NCI-H226 (cell line): ENCODE data around the gene ABHD2.
"Not testable (repeated sequence)": the region's sequence is repeated elsewhere in the genome, so short reads cannot be mapped to it uniquely, and the experiment has no call there.

Experiments used
- DNase-seq: peaks from one replicate; pipeline ENCODE4 v3.0.0-alpha.2; 2015

The ABHD2 gene

GRCh38 chr15:89141159-89141558 is 52.9 kb downstream of the ABHD2 start:
- not testable (repeated sequence) for DNase-seq

GRCh38 chr15:89141885-89142284 is 53.6 kb downstream of the ABHD2 start:
- DNase-seq, result no peak

GRCh38 chr15:89142423-89142822 is 54.2 kb downstream of the ABHD2 start:
- no peak for DNase-seq

GRCh38 chr15:89143503-89144162 is 55.4 kb downstream of the ABHD2 start:
- peak; percentile 26 for DNase-seq

- DNase-seq, result no peak
These were observed 56.2 kb downstream of the ABHD2 start for GRCh38 chr15:89144491-89144890.

GRCh38 chr15:89146366-89146765 is 58.1 kb downstream of the ABHD2 start:
- DNase-seq, result no peak

- no peak for DNase-seq
These were observed 59.9 kb downstream of the ABHD2 start for GRCh38 chr15:89148126-89148525.

GRCh38 chr15:89149501-89150101 is 61.3 kb downstream of the ABHD2 start:
- DNase-seq, result no peak

- no peak for DNase-seq
These were observed 62.0 kb downstream of the ABHD2 start for GRCh38 chr15:89150287-89150686.

GRCh38 chr15:89150762-89151664 is 62.8 kb downstream of the ABHD2 start:
- no peak for DNase-seq

GRCh38 chr15:89155122-89155521 is 66.9 kb downstream of the ABHD2 start:
- DNase-seq, result no peak

- DNase-seq, result no peak
These were observed 67.4 kb downstream of the ABHD2 start for GRCh38 chr15:89155656-89156055.

- no peak for DNase-seq
These were observed 68.8 kb downstream of the ABHD2 start for GRCh38 chr15:89157061-89157460.

- no peak for DNase-seq
These were observed 69.8 kb downstream of the ABHD2 start for GRCh38 chr15:89157918-89158564.

- no peak for DNase-seq
These were observed 73.4 kb downstream of the ABHD2 start for GRCh38 chr15:89161666-89162065.

- no peak for DNase-seq
These were observed 75.2 kb downstream of the ABHD2 start for GRCh38 chr15:89163271-89164055.

GRCh38 chr15:89164712-89165211 is 76.5 kb downstream of the ABHD2 start:
- DNase-seq, result no peak

- no peak for DNase-seq
These were observed 77.4 kb downstream of the ABHD2 start for GRCh38 chr15:89165677-89166076.

- DNase-seq, result peak; percentile 80
These were observed 79.3 kb downstream of the ABHD2 start for GRCh38 chr15:89167267-89168176.

GRCh38 chr15:89168316-89168833 is 80.1 kb downstream of the ABHD2 start:
- no peak for DNase-seq

- DNase-seq, result no peak
These were observed 82.1 kb downstream of the ABHD2 start for GRCh38 chr15:89170364-89170763.
